NCI-H524 (cell line): ENCODE results near the gene WDR62.

ENCODE experiments used
- DNase-seq, 2 experiments: peaks; one replicate each; lab custom pipeline; 2025; lab: John Stamatoyannopoulos, UW

WDR62 gene

DNA sequence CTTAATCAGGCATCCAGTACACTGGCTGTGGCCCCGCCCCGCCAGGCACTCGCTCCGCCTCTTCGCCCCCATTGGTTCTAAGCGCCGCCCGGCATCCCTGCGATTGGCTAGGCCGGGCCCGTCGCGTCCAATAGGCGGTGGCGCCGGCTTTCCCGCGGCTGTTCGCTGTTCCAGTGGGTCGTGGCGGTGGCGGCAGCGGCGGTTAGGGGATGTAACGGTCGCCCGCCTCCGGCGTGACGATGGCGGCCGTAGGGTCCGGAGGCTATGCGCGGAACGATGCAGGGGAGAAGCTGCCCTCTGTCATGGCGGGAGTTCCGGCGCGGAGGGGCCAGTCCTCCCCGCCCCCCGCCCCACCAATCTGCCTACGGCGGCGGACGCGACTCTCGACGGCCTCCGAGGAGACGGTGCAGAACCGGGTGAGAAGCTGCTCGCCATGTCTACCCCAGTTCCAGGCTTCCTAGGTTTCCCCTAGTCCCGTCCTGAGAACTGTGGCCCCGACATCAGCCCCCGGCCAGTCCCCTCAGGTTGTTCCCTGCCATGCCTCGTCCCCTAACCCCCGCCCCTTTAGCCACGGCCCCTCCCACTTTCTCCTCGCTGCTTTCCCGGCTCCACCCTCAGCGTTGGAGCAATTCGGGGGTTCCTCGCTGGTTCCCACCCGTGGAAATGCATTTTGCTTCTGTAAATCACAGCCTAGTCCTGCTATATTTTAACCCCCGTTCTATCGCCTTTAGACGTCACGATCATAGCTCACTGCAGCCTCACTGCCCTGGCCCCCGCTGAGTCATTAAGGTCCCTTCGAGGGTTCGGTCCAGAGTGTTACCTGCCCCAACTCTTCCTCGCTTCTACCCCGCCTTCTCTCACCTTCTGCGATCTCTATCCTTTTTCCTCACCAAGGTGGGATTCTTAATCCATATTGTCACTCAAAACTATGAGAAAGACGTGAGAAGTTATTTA is at the start of gene WDR62:
TSS of gene WDR62 (plus strand) at position 165 of the 954 bp plus-strand sequence. CDS start at position 240, 75 bp downstream.
- peak; percentile 98 to 99 for DNase-seq

DNA sequence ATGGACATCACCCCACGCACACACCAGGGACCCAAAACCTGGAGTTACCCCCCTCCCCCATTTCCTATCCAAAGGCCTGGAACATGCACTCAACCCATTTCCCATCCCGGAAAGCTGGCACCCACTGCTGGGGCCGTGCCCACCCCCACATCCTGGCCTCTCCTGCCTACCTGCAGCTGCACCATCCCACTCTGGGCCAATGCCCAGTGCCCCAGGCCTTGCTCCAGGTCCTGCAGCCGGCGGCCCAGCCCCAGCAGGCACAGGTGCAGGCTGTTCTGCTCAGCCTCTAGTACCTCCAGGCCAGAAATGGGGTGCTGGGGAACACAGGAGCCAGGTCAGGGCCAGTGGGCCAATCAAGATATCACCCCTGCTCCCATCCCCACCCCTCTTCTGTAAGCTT is 47.7 kb upstream of the WDR62 start:
- DNase-seq, result no peak

DNA sequence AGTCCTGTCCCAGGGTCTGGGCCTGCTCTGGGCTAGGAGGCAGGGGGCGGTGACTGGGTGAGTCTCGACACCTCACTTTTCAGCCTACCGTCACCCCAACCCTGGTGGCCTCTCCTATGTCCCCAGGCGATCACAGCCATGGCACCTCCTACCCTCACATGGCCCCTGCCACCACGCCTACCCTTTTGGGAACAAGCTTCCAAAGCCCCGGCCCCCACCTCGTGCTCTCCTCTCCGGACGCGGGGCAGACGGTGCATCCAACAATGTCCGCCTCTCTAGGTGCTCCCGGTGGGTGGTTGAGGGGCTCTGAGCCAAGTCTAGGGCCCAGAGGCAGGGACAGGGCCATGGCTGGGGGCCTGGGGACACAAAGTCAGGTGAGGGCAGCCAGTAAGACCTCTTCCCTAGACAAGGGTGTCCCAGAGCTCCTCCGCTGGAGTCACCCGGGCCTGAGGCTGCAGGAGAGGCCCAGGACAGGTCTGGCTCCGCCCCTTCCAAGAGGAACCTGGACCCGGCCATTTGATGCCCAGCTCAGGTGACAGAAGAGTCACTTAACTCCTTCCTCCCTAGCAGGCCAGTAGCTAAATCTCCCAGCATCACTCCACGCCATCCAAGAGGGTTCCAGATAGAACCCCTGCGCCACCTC is 46.2 kb upstream of the WDR62 start, which contains the start of gene SYNE4:
TSS of gene SYNE4 (minus strand) at position 478 of the 643 bp plus-strand sequence. CDS start at position 346, 132 bp downstream.
- DNase-seq, result no peak

DNA sequence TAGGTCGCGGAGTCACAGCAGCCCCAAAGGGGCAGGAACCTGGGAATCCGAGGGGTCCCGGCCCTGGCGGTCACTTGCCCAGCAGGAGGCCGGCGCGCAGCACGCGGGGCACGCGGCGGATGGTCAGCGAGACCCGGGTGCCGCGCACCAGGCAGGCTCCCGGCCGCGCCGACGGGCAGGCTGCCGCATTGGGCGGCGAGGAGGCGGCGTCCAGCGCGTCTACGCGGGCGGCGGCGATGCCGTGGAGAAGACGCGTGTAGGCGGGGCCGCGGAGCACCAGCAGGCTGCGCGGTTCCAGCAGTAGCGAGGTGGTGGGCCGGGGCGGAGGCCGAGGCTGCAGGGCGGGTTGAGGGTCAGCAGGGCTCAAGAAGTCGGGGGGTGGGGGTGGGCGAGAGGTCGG is 45.5 kb upstream of the WDR62 start:
- peak in 1 of 2 experiments; percentile 27 for DNase-seq

DNA sequence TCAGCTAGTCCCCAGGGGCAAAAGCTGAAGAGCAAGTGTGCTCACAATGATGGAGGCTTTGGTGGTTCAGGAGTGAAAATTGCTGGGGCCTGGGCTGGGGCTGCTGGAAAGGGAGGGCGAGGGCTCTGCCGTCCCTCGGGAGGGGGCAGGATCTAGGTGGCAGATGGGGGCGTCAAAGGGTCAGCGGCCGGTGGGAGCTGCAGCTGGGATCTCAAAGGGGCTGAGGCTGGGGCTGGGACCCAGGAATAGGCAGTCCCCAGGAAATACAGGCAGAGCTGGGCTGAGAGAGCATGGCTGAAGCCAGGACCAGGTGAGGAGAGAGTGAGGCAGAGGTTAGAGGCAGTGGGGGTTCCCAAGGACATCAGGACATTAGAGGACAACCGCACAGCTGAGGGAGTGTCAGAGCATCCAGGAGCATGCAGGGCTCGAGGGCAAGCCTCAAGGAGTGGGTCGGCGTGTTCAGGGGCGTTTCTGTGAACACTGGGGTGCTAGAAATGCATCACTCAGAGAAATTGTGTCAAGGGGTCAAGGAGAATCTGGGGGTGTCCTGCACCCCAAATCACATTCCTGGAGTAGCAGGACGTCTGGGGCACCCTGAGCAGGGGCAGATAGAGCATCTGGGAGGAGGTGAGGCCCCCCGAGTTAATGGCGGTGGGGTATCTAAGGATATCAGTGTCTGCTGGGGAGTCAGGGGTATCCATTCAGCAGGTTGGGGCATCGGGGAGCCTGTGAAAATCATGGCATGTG is 44.9 kb upstream of the WDR62 start:
- DNase-seq, result no peak

DNA sequence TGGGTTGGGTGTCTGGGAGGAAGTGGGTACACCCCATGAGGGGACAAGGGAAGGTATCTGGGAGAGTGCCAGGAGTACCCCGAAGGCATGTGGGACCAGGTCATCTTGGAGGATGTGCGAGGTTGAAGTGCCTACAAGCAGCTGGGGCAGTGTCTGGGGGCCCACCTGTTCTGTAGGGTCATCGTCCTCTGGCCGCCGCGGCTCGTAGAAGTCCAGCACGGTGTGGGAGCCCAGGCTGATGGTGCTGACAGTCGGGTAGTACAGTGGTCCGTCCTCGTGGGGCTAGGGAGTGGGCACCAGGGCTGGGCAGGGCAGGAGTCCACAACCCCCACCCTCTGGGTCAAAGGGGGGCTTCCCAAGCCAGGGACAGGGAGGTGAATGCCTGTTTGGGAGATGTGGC is 44.3 kb upstream of the WDR62 start:
- no peak for DNase-seq

DNA sequence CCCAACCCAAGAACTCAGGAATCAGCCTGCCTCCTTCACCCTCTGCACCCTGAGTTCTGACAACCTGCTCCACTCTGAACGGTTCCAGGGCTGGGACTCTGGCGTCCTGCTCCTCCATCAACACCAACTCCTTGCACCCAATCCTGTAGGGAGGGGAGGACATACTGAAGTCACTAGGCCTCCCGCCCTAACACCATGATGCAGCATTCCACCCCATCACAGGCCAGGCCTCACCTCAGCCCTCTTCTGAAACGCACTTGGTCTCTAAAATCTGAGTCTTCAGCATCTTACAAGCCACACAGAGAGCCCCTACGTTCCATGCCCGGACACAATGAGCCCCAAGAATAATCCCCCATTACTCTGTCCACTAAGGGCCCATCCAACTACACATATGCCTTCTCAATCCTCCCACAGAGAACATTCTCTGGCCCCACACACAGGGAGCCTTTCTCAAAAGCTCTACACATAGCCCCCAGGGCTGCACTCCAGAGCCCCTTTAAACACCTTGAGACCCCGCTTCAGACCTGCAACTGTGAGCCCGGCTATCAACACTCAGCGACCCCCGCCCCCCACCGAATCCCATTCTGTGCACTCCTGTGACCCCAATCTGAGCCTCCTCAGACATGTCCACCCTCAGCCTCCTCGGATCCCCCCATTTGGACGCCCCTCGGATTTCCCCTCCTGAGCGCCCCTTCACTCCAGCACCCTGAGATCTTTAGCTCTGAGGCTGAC is 41.3 kb upstream of the WDR62 start:
- no peak for DNase-seq

DNA sequence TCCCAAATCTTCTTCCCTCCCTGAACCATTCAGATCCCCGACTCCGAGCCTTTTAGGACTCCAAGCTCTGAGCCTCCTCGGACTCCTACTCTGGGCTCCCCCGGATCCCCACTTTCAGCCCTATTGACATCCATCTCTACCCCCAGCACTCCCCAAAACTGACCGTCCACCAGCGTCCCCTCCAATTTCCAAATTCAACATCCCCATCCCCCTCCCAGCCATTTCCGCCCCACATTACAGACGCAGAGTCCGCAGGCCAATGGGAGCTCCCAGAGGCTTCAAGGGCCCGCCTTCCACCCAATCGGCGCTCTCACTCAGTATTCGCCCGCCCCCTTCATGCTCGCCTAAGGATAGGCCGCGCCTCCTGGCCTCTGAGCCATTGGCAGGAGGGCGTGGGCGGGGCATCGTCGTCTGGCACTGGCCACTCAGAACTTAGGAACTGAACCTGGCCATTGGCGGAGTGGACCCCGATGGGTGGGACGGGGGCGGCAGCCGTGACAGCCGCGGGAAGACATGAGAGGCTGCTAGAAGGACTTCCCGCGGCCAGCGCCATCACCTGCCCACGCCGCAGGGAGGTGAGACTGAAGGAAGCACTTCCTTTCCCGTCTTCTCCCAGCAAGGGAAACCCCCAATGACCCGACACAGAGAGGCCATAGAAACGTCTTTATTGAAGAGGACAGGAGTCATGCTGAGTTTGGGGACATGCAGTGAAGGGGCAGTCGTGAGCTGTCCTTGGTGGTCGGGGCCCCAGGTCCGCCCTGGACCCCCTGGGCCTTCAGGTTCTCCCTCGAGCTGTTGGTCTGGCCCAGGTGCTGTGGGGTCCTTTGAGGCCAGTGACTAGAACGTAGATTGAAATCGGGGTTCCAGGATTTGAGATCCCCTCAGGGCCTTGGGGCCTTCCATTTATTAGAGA is 40.4 kb upstream of the WDR62 start, which contains the start of gene ALKBH6:
TSS of gene ALKBH6 (minus strand) at position 202 of the 913 bp plus-strand sequence. CDS start 816 bp downstream, outside the sequence.
- peak; percentile 100 for DNase-seq

DNA sequence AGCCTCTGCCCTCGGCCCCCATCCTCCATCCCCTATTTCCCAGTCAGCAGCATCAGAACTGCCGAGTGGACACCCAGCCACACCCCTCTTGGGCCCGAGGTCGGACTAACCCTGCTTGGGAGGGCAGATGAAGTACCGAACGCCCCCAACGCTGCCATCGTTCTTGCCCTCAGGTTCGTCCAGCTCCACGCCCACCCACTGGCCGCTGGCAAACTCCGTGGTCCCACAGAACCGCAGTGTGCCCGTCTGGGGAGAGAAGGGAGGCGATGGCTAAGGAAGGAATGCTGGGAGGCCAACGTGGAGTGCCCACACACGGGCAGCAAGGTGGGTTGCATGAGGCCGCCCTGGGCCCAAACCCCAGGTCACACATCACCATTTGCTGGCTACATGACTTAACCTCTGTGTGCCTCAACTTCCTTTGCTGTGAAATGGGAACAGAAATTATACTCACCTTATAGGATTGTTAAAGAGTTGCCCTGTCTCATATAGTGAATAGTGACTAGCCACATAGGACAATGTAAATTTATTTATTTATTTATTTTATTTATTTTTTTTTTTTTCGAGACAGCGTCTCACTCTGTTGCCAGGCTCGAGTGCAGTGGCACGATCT is 35.5 kb upstream of the WDR62 start:
- DNase-seq, result no peak

DNA sequence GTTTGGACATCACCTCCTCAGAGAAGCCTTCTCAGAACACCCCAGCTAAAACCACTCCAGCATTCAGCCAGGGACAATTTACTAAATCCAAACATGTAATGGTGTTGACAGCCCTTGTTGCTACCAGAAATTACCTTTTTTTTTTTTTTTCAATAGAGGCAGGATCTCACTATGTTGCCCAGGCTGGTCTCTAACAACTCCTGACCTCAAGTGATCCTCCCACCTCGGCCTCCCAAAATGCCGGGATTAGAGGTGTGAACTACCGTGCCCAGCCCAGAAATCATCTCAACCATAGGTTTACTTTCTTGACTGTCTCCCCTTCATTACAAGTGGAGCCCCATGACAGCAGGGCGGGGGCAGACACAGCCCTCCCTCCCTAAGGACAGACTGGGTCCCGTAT is 31.3 kb upstream of the WDR62 start:
- DNase-seq, result no peak

DNA sequence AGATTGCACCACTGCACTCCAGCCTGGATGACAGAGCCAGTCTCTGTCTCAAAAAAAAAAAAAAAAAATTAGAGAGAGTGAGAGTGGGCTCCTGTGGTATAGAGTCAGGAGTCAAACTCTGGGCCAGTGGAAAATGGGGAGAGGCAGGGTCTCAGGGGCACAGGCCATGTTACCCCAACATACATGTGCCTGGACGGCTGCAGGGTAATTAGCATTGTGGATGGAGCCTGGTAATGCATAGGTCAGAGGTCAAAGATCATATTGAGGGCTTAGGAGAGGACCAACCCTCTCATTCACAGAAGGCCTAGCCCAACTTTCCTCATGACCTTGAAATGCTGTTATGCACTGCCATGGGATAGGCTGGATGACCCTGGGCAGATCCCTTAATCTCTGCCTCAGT is 29.2 kb upstream of the WDR62 start:
- DNase-seq, result no peak

DNA sequence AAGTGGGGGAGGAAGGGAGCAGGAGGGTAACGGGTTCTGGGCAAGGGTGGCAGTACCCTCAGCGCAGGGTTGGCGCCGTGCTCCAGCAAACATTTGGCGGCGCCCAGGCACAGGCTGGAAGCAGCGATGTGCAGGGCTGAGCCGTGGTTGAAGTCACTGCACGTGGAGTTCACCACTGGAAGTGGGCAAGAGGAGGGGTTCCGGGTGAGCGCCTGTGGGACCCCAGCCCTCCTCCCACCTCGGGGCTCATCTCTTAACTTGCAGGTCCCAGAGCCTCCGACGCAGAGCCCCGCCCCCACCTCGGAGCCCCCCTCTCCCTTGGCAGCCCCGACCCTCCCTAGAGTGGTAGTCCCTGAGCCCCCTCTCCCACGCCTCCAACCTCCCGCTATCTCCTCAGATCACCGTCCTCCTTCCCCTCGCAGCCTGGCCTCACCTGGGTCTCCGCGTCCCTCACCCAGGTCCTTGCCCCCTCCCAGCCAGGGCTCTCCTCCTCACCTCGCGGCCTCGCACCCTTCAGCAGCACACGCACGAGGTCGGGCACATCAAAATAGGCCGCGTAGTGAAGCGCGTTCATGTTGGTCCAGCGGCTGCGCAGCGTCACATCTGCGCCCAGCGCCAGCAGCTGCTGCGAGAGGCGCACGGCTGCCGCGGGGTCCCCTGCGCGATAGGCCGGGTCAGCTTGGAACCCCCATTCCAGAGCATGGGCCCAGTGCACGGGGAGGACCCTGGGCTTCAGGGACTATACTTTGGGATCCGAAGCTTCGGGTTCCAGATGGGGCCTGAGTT is 28.4 kb upstream of the WDR62 start:
- DNase-seq, result no peak

DNA sequence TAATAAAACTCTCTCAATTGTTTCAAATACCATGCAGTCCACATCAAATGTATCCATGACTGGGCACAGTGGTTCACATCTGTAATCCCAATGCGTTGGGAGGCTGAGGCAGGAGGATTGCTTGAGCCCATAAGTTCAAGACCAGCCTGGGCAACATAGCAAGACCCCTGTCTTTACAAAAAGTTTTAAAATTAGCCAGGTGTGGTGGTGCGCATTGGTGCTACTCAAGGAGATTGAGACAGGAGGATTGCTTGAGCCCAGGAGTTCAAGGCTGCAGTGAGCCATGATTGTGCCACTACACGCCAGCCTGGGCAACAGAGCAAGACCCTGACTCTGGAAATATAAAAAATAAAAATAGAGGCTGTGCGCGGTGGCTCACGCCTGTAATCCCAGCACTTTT is 27.0 kb upstream of the WDR62 start:
- DNase-seq, result no peak

DNA sequence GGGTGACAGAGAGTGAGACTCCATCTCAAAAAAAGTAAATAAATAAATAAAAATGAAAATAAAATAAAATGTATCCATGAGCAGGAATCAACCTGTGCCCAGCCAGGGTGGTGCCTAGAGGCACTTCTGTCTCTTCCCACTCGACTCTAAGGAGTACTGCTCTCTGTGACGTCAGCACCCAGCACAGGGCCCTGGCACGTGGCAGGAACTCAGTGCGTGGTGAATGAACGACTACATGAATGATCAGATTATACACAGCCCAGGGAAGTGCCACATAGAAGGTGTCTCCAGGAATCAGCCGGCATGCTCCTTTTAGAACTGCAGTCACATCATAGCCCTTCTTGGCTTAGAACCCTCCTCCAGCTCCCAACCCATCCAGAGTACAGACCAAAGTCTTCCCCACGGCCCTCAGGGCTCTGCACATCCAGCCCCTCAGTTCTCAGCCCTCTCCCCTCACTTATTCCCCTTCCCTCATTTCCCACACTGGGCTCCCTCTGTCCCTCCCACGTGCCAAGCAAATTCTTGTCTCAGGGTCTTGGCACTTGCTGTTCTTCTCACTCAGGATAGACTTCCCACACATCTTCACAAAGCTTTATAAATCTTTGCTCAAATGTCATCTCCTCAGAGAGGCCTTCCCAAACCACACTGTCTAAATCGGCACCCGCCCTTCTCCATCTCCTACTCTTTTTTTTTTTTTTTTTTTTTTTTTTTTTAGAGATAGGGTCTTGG is 26.2 kb upstream of the WDR62 start:
- no peak for DNase-seq

DNA sequence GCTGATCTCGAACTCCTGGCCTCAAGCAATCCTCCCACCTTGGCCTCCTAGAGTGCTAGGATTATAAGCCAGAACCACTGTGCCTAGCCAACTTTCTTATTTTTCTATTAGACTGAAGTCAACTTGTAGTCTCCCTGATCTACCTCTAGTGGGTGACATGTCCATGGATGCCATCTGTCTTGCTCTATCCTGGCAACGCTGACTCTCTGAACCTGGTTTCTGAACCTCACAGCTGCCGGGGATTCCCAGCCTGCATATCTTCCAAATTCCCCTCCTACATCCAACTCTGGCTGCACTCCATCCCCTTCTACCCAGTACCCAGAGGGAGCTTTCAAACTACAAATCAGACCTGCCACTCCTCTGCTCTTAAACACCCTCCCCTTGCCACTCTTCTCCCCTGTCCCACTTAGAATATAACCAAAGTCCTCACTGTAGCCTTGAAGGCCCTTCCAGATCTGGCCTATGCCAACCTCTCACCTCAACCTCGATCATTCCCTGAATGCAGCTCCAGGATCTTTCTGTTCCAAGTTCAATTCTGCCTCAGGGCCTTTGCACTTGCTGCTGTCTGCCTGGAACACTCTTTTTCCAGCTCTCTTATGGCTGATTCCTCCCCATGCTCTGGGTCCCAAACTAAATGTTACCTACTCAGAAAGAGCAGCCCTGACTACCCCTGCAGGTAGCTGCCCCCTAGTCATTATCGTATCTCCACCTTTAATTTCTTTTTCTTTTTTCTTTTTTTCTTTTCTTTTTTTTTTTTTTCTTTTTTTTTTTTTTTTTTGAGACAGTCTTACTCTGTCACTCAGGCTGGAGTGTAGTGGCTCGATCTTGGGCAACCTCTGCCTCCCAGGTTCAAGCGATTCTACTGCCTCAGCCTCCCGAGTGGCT is 24.2 kb upstream of the WDR62 start:
- peak in 1 of 2 experiments; percentile 38 for DNase-seq

DNA sequence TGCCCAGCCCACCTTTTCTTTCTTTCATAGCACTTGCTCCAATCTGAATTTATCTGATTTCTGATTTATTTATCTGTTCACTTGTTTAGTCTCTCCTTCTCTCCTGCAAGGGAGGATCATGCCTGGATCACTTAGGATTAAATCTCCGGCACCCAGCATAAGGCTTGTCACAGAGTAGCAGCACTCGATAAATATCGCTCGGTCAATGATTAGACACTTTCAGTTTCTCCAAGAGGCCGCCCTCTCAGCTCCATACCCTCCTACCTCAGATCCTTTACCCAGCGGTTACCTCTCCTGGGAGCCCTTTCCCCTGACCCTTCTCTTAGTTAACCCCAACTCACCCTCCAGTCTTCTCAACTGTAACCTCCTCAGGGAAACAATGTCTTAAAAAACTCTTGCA is 23.4 kb upstream of the WDR62 start:
- no peak for DNase-seq
